ENCODE measurements around the gene SLC6A11.

Gene SLC6A11

DNA sequence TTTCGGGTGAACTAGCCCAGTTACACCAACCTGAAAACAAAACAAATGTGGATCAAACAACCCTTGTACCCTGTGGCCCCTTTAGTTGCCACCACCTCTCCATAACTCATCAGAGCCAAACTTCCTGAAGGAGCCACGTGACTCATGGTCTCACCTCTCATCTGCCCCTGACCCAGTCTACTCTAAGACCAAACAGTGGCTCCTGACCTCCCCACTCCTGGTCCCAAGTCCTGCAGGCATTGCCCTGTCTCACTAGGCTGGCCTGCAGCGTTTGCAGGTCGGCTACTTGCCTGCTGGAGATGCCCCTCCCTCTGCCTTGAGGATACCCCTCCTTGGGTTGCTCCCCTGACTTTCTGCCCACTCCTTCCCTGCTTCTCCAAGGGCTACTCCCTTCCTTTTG is 23.1 kb downstream of the SLC6A11 start:
- Mint-ChIP-seq H3K9me3 (no peaks in the 10 kb centered on the region), H3K27me3 (peaks cover 23 to 28% of the 10 kb centered on the region in 2 donors), H3K36me3 (no peaks in the 10 kb centered on the region), H3K27ac (no peak overlapping the region), H3K4me3 (no peak overlapping the region), H3K4me1 (peaks cover 2 to 6% of the 10 kb centered on the region in 2 donors)
- no peak for DNase-seq
- no peak for ATAC-seq (replicated peaks)

DNA sequence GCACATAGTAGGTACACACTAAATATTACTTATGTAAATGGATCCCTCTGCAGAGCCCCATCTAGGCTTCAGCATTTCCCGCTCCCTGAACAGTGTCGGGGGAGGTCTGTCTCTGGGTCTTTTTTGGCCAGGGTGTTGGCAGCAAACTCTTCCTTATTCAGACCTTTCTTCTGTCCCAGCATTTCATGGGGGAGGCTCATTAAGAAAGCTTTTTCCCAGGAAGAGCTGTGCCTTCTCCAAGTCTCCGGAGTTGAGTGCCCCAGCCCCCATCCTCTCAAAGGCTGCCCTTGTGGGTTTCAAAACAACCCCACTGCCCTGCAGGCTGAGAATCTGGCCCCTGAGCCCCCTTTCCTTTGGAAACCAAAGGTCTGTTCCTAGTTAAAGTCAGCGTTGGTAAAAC is 25.1 kb downstream of the SLC6A11 start:
- Mint-ChIP-seq H3K36me3 (no peaks in the 10 kb centered on the region), H3K27me3 (peaks cover 23 to 38% of the 10 kb centered on the region in 2 donors), H3K9me3 (no peaks in the 10 kb centered on the region), H3K4me3 (no peak overlapping the region), H3K4me1 (peaks cover 3 to 9% of the 10 kb centered on the region in 2 donors), H3K27ac (no peak overlapping the region)
- DNase-seq (no peak), ATAC-seq (replicated peaks) (no peak)

DNA sequence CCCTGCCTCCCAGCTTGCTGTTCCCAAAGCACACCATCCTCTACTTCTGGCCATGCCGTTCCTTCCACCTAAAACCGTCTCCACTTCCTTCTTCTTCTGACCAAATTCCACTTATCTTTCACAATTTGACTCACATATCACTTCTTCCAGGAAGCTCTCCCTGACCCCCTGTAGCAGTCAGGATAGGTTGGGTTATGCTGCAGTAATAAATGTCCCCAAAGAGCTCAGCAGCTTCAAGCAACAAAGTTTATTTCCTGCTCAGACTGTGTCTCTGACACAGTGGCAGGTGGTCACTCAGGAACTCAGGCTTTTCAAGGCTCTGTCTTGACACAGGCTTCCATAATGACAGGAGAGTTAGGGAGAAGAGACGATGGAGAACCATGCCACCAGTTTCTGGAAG is 27.4 kb downstream of the SLC6A11 start:
- Mint-ChIP-seq H3K27me3 (peaks cover 32 to 38% of the 10 kb centered on the region in 2 donors), H3K4me1 (peaks cover 10 to 23% of the 10 kb centered on the region in 2 donors), H3K36me3 (no peaks in the 10 kb centered on the region), H3K27ac (no peak overlapping the region), H3K9me3 (no peaks in the 10 kb centered on the region), H3K4me3 (no peak overlapping the region)
- no peak for ATAC-seq (replicated peaks)
- no peak for DNase-seq

DNA sequence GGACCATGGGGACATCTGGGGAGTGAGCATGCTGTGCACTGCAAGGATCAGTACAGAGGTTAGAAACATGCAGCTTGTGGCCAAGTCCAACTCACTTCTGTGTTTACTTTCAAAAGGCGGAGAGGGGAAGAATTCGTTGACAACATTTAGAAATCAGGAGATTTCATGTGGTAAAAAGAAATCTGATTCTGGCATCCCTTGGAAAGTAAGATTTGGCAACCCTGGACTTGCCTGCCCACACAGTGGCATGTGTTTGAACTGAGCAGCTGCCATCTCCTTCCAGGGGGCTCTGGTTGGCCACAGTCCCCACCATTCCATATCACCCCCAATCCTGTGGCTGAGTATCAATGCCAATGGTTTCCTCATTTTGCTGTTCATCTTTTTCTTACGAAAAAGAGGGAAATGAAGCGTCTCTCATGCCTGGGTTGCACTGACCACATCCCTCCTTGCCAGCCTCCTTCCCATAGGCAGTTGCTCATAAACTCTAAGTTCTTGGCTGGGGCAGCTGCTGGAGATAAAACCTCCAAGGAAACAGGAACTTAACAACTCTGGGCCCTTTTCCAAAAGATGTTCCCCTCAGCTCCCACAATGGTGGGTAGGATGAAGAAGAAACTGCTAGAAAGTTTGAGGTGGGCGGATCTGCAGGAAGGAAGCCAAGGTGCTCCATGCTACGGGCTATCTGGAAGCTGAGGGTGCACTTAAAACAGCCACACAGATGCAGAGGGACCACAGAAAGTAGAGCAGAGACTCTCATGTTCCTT is 29.2 kb downstream of the SLC6A11 start:
- ATAC-seq (replicated peaks) (no peak), DNase-seq (no peak)
- H3K4me1 Mint-ChIP-seq: peaks cover 10 to 26% of the 10 kb centered on the region in 2 donors
- no peak overlapping the region for H3K27ac Mint-ChIP-seq
- peaks cover 30 to 32% of the 10 kb centered on the region in 2 donors for H3K27me3 Mint-ChIP-seq
- no peaks in the 10 kb centered on the region for H3K9me3 Mint-ChIP-seq
- H3K36me3 Mint-ChIP-seq: no peaks in the 10 kb centered on the region
- H3K4me3 Mint-ChIP-seq: no peak overlapping the region

GRCh38 chr3:10845839-10846656 is 30.0 kb downstream of the SLC6A11 start:
- DNase-seq: peak; percentile 57
- Mint-ChIP-seq H3K4me1 (peaks cover 10 to 26% of the 10 kb centered on the region in 2 donors), H3K4me3 (no peak overlapping the region), H3K27me3 (peaks cover 30 to 32% of the 10 kb centered on the region in 2 donors), H3K36me3 (no peaks in the 10 kb centered on the region), H3K9me3 (no peaks in the 10 kb centered on the region), H3K27ac (no peak overlapping the region)
- peak; percentile 92 to 95 for ATAC-seq (replicated peaks)

DNA sequence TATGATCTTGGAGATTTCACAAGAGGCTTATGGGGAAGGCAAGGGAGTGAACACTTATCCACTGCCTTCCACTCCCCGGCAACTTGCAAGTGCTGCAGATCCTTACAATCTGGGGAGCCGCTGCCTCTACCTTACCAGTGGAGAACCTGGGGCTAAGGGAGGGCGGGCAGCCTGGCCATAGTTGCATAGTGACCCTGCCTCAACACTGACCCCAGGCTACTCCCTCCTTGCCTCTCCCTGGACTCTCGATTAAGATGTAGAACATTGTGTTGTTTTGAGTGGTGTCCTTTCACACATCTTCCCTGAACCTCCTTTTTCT is 30.6 kb downstream of the SLC6A11 start:
- Mint-ChIP-seq H3K36me3 (no peaks in the 10 kb centered on the region), H3K4me3 (no peak overlapping the region), H3K27me3 (peaks cover 36 to 38% of the 10 kb centered on the region in 2 donors), H3K27ac (no peak overlapping the region), H3K9me3 (no peaks in the 10 kb centered on the region), H3K4me1 (peaks cover 10 to 26% of the 10 kb centered on the region in 2 donors)
- ATAC-seq (replicated peaks): no peak
- DNase-seq: no peak

DNA sequence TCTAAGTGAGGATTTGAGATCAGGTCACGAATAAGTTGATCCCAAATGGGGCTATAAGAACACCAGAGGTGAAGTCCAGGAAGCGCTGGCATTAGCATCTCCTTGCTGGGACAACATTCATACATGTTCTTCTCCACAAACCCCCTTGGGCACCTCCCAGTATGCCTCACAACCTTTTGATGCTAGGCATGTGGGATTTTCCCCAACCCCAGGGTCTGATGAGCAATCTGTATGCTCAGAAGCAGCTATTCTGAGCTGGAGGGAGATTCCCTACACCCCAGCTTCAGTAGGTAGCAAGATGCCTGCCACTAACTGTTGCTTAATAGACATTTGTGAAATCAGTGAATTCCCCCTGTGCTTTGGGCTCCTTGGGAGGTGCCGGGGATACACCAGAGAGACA is 32.2 kb downstream of the SLC6A11 start:
- Mint-ChIP-seq H3K4me1 (peaks cover 10 to 26% of the 10 kb centered on the region in 2 donors), H3K27ac (no peak overlapping the region), H3K4me3 (no peak overlapping the region), H3K27me3 (peaks cover 41% of the 10 kb centered on the region in 2 donors), H3K36me3 (no peaks in the 10 kb centered on the region), H3K9me3 (no peaks in the 10 kb centered on the region)
- peak; percentile 38 for DNase-seq
- ATAC-seq (replicated peaks): peak; percentile 69 to 82

GRCh38 chr3:10852066-10852808 is 36.2 kb downstream of the SLC6A11 start:
- Mint-ChIP-seq H3K27me3 (peaks cover 32 to 36% of the 10 kb centered on the region in 2 donors), H3K27ac (no peak overlapping the region), H3K4me1 (peaks cover 0 to 9% of the 10 kb centered on the region in 2 donors), H3K4me3 (no peak overlapping the region), H3K9me3 (no peaks in the 10 kb centered on the region), H3K36me3 (no peaks in the 10 kb centered on the region)
- DNase-seq (no peak), ATAC-seq (replicated peaks) (no peak)

GRCh38 chr3:10855083-10855870 is 39.2 kb downstream of the SLC6A11 start:
- Mint-ChIP-seq H3K4me3 (no peak overlapping the region), H3K27me3 (peaks cover 36 to 47% of the 10 kb centered on the region in 2 donors), H3K36me3 (no peaks in the 10 kb centered on the region), H3K9me3 (peaks cover 1 to 8% of the 10 kb centered on the region in 2 donors), H3K27ac (no peak overlapping the region), H3K4me1 (no peaks in the 10 kb centered on the region)
- ATAC-seq (replicated peaks) (no peak), DNase-seq (no peak)

DNA sequence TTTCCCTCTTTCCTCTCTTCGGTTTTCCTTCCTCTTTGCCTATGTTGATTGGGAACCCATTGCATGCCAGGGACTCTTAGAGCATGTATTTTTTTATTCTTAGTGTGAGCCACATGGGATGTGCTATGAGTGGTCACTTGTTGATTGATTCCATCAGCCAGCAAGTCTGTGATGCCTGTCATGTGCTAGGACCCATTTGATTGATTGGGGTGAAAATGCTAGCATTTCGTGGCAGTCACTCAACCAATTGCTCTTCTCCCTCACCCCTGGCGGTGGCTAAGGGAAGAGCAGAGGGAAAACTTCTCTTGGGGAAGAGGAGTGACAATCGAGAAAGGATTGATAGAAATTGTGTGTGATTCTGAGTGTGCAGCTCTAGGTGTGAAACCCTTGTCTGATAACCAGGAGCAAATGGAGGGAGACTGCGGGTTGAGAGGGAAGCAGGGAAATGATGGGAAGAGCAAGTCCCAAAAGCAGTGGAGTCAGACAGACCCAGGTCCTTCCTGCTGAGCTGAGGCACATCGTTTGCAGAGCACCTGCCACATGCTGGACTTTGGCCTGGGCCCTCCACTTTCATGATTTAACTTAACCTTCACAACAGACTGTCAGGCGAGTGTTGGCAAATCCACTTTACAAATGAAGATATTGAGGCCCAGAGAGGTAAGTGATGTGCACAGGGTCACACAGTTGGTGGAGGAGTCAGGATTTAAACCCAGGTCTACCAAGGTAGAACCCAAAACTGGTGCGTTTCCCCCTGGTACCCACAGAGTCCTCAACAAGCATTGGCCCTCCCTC is 40.0 kb downstream of the SLC6A11 start:
- Mint-ChIP-seq H3K4me1 (no peaks in the 10 kb centered on the region), H3K9me3 (peaks cover 1 to 8% of the 10 kb centered on the region in 2 donors), H3K27ac (peak overlapping the region; percentile 6), H3K4me3 (no peak overlapping the region), H3K36me3 (no peaks in the 10 kb centered on the region), H3K27me3 (peaks cover 37 to 47% of the 10 kb centered on the region in 2 donors)
- no peak for ATAC-seq (replicated peaks)
- no peak for DNase-seq

GRCh38 chr3:10857235-10857634 is 41.2 kb downstream of the SLC6A11 start:
- Mint-ChIP-seq H3K36me3 (no peaks in the 10 kb centered on the region), H3K9me3 (peaks cover 1 to 8% of the 10 kb centered on the region in 2 donors), H3K4me3 (no peak overlapping the region)

GRCh38 chr3:10858091-10858490 is 42.1 kb downstream of the SLC6A11 start:
- Mint-ChIP-seq H3K4me3 (no peak overlapping the region), H3K4me1 (no peaks in the 10 kb centered on the region), H3K27ac (no peak overlapping the region), H3K36me3 (no peaks in the 10 kb centered on the region), H3K9me3 (peaks cover 1 to 8% of the 10 kb centered on the region in 2 donors), H3K27me3 (peaks cover 26 to 42% of the 10 kb centered on the region in 2 donors)
- DNase-seq (no peak), ATAC-seq (replicated peaks) (no peak)

More at GRCh38 chr3:10857235-10857634, 41.2 kb downstream of the SLC6A11 start:
- H3K27me3 Mint-ChIP-seq: peaks cover 32 to 42% of the 10 kb centered on the region in 2 donors
- no peaks in the 10 kb centered on the region for H3K4me1 Mint-ChIP-seq
- no peak for ATAC-seq (replicated peaks)
- no peak overlapping the region for H3K27ac Mint-ChIP-seq
- DNase-seq: no peak

GRCh38 chr3:10867384-10867783 is 51.4 kb downstream of the SLC6A11 start:
- ATAC-seq (replicated peaks): no peak
- Mint-ChIP-seq H3K27me3 (peaks cover 10 to 19% of the 10 kb centered on the region in 2 donors), H3K27ac (no peak overlapping the region), H3K4me3 (no peak overlapping the region), H3K4me1 (no peaks in the 10 kb centered on the region), H3K36me3 (no peaks in the 10 kb centered on the region), H3K9me3 (peaks cover 0 to 2% of the 10 kb centered on the region in 2 donors)
- DNase-seq: no peak
